Measurements from ENCODE around the gene BTNL9.
"Not testable (repeated sequence)": the region's sequence is repeated elsewhere in the genome, so short reads cannot be mapped to it uniquely, and the experiment has no call there.

Gene BTNL9

GRCh38 chr5:181043285-181044092, 3.4 kb downstream of the BTNL9 start:
- DNase-seq: no peak

GRCh38 chr5:181044093-181044599, 4.1 kb downstream of the BTNL9 start:
- DNase-seq: no peak

- no peak for DNase-seq
Measured at GRCh38 chr5:181044662-181045305, 4.7 kb downstream of the BTNL9 start.

- no peak for DNase-seq
Measured at GRCh38 chr5:181045316-181045715, 5.2 kb downstream of the BTNL9 start.

- DNase-seq: not testable (repeated sequence)
Measured at GRCh38 chr5:181045857-181046256, 5.8 kb downstream of the BTNL9 start.

GRCh38 chr5:181047288-181047687, 7.2 kb downstream of the BTNL9 start:
- DNase-seq: no peak

GRCh38 chr5:181047921-181048320, 7.9 kb downstream of the BTNL9 start:
- DNase-seq: no peak

- DNase-seq: no peak
Measured at GRCh38 chr5:181050016-181050415, 9.9 kb downstream of the BTNL9 start.

- no peak for DNase-seq
Measured at GRCh38 chr5:181051841-181052671, 12.0 kb downstream of the BTNL9 start.

- DNase-seq: no peak
Measured at GRCh38 chr5:181052672-181053487, 12.8 kb downstream of the BTNL9 start.

- DNase-seq: no peak
Measured at GRCh38 chr5:181053488-181054121, 13.5 kb downstream of the BTNL9 start.

GRCh38 chr5:181054138-181054537, 14.1 kb downstream of the BTNL9 start:
- DNase-seq: no peak

- no peak for DNase-seq
Measured at GRCh38 chr5:181054871-181055459, 14.9 kb downstream of the BTNL9 start.

- no peak for DNase-seq
Measured at GRCh38 chr5:181056431-181056830, 16.4 kb downstream of the BTNL9 start.

GRCh38 chr5:181058321-181058720, 18.3 kb downstream of the BTNL9 start:
- DNase-seq: no peak

GRCh38 chr5:181058786-181059296, 18.8 kb downstream of the BTNL9 start:
- DNase-seq: no peak

GRCh38 chr5:181059297-181060230, 19.5 kb downstream of the BTNL9 start:
- DNase-seq: no peak

GRCh38 chr5:181060231-181060590, 20.1 kb downstream of the BTNL9 start:
- no peak for DNase-seq

- no peak for DNase-seq
Measured at GRCh38 chr5:181060924-181061323, 20.9 kb downstream of the BTNL9 start.

GRCh38 chr5:181061645-181062044, 21.6 kb downstream of the BTNL9 start:
- DNase-seq: no peak

Measured in NCI-H2171 (cell line).